ENCODE results near the gene KRTAP3-1.

The KRTAP3-1 gene

DNA sequence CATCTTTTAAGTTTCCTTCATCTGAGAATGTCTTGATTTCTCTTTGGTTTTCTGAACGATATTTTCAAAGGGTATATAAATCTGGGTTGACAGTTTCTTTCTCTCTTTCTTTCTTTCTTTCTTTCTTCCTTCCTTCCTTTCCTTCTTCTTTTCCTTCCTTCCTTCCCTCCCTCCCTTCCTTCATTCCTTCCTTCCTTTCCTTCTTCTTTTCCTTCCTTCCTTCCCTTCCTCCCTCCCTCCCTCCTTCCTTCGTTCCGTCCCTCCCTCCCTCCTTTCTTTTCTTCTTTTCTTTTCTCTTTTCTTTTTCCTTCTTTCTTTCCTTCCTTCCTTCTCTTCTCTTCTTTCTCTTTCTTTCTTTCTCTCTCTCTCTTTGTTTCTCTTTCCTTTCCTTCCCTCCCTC lies 34.6 kb downstream of the KRTAP3-1 start:
- DNase-seq, result no peak

DNA sequence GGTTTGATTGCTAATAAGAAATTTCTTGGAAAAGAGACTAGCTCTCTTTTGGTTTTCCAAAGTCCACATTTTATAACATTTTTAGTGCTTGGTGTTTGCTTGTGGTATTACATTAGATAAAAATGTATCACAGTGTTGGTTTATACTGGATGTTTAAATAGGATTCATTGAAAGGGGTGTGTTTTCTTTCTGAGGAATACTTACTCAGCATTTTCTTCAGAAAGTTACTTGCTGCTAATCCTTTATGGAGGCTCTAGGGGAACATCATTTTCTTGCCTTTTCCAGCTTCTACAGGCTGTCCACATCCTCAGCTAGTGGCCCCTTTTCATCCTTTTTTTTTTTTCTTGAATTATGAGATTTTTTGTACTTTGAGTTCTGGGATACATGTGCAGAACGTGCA lies 41.3 kb downstream of the KRTAP3-1 start:
- DNase-seq, result no peak

DNA sequence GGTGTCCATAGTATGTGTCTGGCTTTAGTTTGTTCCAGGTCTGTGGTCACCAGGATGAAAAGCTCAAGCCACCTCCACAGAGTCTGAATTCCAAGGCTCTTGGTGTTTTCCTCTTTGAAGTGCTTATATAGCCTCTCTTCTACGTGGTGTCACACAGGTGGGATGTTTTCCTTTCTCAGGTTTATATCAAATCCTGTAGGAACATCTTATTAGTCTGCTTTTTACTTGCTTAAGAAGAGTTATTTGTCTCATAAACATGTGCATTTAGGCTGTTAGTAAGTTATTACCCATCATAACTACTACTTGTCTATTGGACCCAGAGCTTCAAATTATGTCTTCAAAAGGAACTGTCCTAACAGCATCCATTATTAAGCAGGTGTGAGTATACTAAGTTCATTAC lies 42.1 kb downstream of the KRTAP3-1 start, which contains the start of gene KRT39:
KRT39 (minus strand) TSS at position 101 of the 400 bp plus-strand sequence; CDS start at position 9, 92 bp downstream.
- no peak for DNase-seq

DNA sequence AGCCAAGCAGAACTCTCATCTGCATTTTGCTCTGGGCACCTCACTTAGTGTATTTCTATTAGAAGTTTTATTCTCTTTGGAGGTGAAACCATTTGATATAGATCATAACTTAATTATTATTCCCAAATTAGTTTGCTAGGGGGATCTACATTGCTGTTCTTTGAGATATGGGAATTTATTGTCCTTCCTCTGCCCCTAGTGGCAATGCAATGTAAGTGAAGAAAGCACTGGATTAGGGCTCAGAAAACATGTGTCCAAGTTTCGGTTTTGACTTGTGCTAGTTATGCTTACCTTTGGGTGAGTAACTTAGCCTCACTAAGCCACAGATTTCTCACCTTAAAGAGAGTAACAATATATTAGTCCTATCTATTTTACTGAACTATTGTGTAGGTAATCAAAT lies 45.1 kb downstream of the KRTAP3-1 start:
- DNase-seq, result peak in 1 of 2 donors; percentile 24

DNA sequence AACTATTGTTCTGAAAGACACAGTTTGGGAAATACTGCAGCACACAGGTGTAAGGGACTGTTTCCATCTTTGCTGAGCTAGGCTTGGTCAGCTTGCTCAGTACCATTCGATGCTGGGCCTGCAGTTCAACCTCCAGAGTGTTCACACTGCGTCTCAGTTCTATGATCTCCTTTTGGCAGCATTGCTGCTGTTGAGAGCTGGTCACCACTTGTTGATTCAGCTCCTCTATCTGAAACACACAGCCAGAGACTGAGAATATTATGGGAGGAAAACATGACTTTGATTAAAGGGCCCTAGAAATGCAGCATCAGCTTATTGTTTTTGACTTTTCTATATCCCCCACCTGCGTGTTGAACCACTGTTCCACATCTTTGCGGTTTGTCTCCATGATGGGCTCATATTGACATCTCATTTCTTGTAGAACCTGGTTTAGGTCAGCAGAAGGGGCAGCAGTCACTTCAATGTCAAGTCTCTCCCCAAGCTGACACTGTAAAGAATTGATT lies 46.8 kb downstream of the KRTAP3-1 start:
- no peak for DNase-seq

DNA sequence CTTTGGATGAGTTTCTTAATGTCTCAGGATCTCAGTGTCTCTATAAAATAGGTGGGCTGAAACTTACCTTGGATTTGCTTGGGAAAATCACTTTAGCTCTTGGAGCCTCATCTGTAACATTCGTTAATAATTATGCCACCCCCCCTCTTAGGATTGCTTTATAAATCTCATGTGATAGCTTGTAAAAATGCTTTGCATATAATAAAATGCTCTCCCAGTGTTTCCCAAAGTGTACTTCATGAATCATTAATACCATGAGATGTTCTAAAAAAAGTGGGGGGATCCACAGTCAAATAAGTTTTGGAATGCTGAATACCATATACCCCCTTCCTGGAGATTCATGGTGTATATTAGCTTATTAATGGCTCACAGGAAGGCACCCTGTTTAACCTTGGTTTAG lies 47.3 kb downstream of the KRTAP3-1 start:
- DNase-seq, result no peak

DNA sequence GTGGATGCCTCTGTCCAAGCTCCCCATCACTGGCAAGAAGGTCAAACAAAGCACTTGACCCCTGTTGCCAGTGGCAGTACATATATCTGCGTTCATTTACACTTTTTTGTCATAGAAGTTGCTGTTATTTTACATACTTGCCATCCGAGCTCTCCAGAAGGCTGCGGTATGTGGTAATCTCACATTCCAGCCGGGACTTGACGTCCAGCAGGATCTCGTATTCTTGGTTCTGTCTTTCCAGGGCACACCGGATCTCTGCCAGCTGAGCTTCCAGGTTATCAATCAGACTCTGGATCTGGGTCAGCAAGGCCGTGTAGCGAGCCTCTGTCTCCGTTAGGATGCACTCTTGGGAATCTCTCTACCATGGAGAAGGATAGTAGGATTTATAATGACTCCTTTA lies 48.8 kb downstream of the KRTAP3-1 start:
- no peak for DNase-seq

All from CD4-positive, alpha-beta T cell treated with Interleukin-1 beta for 1 hour (primary cell).